GM12878 (cell line): Measurements from ENCODE around the gene FHOD3. TPM values are rescaled to one million over a fixed set of nuclear protein-coding genes. Genes with fewer than 3 reads are reported as not detected.

Experiments
- ATAC-seq: fragments of 200-7000 bp; cut with Tn5 transposase; 3 replicates; pipeline ENCODE4 v1.9.1; 2020; ENCODE audit warnings: mild to moderate bottlenecking, moderate library complexity
- BruUV-seq: library from RNA; stranded (reverse); fragments of 400-500 nt; replicated peaks from 2 replicates; lab custom pipeline; 2021; lab: Mats Ljungman, UMichigan
- CTCF ChIA-PET: fragments of 300-600 bp; sonication (Branson Sonifier 250); formaldehyde crosslinking; extraction: SDS; loops from one replicate; lab custom pipeline; 2021; ENCODE audit warnings: inconsistent platforms; lab: Yijun Ruan, JAX
- POLR2A ChIA-PET: fragments of 350-600 bp; formaldehyde crosslinking; extraction: SDS; loops from one replicate; lab custom pipeline; 2021; ENCODE audit warnings: inconsistent platforms; lab: Charles Lee
- RAD21 ChIA-PET: fragments of 300-600 bp; sonication (Branson Sonifier 250); formaldehyde crosslinking; loops from one replicate; lab custom pipeline; 2023; ENCODE audit warnings: antibody characterized with exemption; ENCODE audit not compliant: unreplicated experiment; lab: Charles Lee
- SMC1A ChIA-PET: fragments of 300-600 bp; sonication (Branson Sonifier 250); formaldehyde crosslinking; loops from one replicate; lab custom pipeline; 2023; ENCODE audit not compliant: unreplicated experiment, uncharacterized antibody; lab: Charles Lee
- DNase-seq: peaks from one replicate; pipeline ENCODE4 v3.0.0-alpha.2; 2011; ENCODE audit warnings: low read depth, low spot score
- FAIRE-seq: peaks from 3 replicates; lab custom pipeline; 2011; peaks lifted over from hg19 to GRCh38; lab: Jason Lieb, UNC
- H2AFZ ChIP-seq: 2 replicates; pipeline ENCODE4 v1.6.0; 2011; ENCODE audit warnings: low read depth, low read length, control low read depth; ENCODE audit not compliant: control insufficient read depth
- H3K27ac ChIP-seq: 2 replicates; pipeline ENCODE4 v1.5.1; 2011; ENCODE audit warnings: control low read depth; ENCODE audit not compliant: control insufficient read depth, insufficient read depth
- H3K27me3 ChIP-seq, 2 experiments: replicated peaks in 1 of 2; 2 replicates each; pipeline versions ENCODE4 v1.6.0 to v1.6.1; 2011; ENCODE audit warnings: low read length in 1 of 2; ENCODE audit not compliant: control insufficient read depth in 2 of 2, insufficient read depth in 2 of 2
- H3K36me3 ChIP-seq, 2 experiments: 2 replicates each; pipeline ENCODE4 v1.5.1; 2011; ENCODE audit warnings: low read length in 1 of 2; ENCODE audit not compliant: control insufficient read depth in 2 of 2, insufficient read depth in 2 of 2
- H3K4me1 ChIP-seq: 2 replicates; pipeline ENCODE4 v1.6.1; 2011; ENCODE audit warnings: mild to moderate bottlenecking, low read length, moderate library complexity, mixed read lengths; ENCODE audit not compliant: control insufficient read depth, insufficient read depth
- H3K4me2 ChIP-seq: 2 replicates; pipeline ENCODE4 v1.6.0; 2011; ENCODE audit warnings: control low read depth; ENCODE audit not compliant: control insufficient read depth, insufficient read depth
- H3K4me3 ChIP-seq: fragments of 200-600 bp; sonication (generic); 2 replicates; pipeline ENCODE4 v1.5.1; 2016
- H3K79me2 ChIP-seq: 2 replicates; pipeline ENCODE4 v1.6.0; 2011; ENCODE audit warnings: low read length; ENCODE audit not compliant: control insufficient read depth, insufficient read depth
- H3K9ac ChIP-seq: 2 replicates; pipeline ENCODE4 v1.8.0; 2011; ENCODE audit warnings: low read length, control low read depth, mixed read lengths; ENCODE audit not compliant: control insufficient read depth, insufficient read depth
- H3K9me3 ChIP-seq: replicated peaks from 3 replicates; pipeline ENCODE4 v1.5.1; 2011; ENCODE audit warnings: mild to moderate bottlenecking, low read length; ENCODE audit not compliant: control insufficient read depth, insufficient read depth
- H4K20me1 ChIP-seq: 2 replicates; pipeline ENCODE4 v1.6.0; 2011; ENCODE audit not compliant: control insufficient read depth, insufficient read depth
- BACH1 ChIP-seq: fragments of 450-650 bp; IDR thresholded peaks from 2 replicates; pipeline ENCODE4 v1.6.1; 2017; ENCODE audit warnings: mild to moderate bottlenecking, borderline replicate concordance
- EGR1 ChIP-seq, 2 experiments: IDR thresholded peaks; 1 replicate in 1 of 2; 2 replicates in 1 of 2; pipeline ENCODE4 v1.6.1; 2011 to 2012; ENCODE audit warnings: low read depth in 2 of 2, low read length in 2 of 2, borderline replicate concordance in 1 of 2, mild to moderate bottlenecking in 1 of 2, moderate library complexity in 1 of 2
- HDAC2 ChIP-seq: fragments of 200-600 bp; sonication (generic); IDR thresholded peaks from 2 replicates; pipeline ENCODE4 v1.6.1; 2017
- HDAC6 ChIP-seq: fragments of 200-600 bp; sonication (generic); IDR thresholded peaks from one replicate; pipeline ENCODE4 v1.8.0; 2017; ENCODE audit warnings: antibody characterized with exemption; ENCODE audit not compliant: unreplicated experiment
- JUND ChIP-seq: IDR thresholded peaks from 2 replicates; pipeline ENCODE4 v1.6.1; 2012; ENCODE audit warnings: low read depth, mild to moderate bottlenecking, low read length, improper control_type of control experiment, moderate library complexity
- MXI1 ChIP-seq: fragments of 150-350 bp; IDR thresholded peaks from 2 replicates; pipeline ENCODE4 v1.6.1; 2011; ENCODE audit warnings: low read depth, mild to moderate bottlenecking, inconsistent platforms, low read length, improper control_type of control experiment
- MYC ChIP-seq: IDR thresholded peaks from 2 replicates; pipeline ENCODE4 v1.6.1; 2011; ENCODE audit warnings: mild to moderate bottlenecking, low read length, moderate library complexity, inconsistent platforms; ENCODE audit not compliant: insufficient read depth, insufficient replicate concordance, insufficient read length, severe bottlenecking
- NBN ChIP-seq: fragments of 450-650 bp; IDR thresholded peaks from 2 replicates; pipeline ENCODE4 v1.6.1; 2016
- SIX5 ChIP-seq: IDR thresholded peaks from 2 replicates; pipeline ENCODE4 v1.6.1; 2011; ENCODE audit warnings: mild to moderate bottlenecking, low read depth, low read length, moderate library complexity; ENCODE audit not compliant: severe bottlenecking
- SMC3 ChIP-seq: IDR thresholded peaks from 2 replicates; pipeline ENCODE4 v1.6.1; 2011; ENCODE audit warnings: low read length, improper control_type of control experiment, borderline replicate concordance
- STAT1 ChIP-seq: fragments of 450-650 bp; conservative IDR thresholded peaks from 2 replicates; pipeline ENCODE4 v1.6.1; 2014; ENCODE audit warnings: antibody characterized with exemption, mild to moderate bottlenecking
- WRNIP1 ChIP-seq: IDR thresholded peaks from 2 replicates; pipeline ENCODE4 v1.6.1; 2011; ENCODE audit warnings: low read depth, low read length, improper control_type of control experiment, borderline replicate concordance
- WGBS: methylation state at CpG from one replicate; pipeline ENCODE4 v1.1.6; 2016; ENCODE audit warnings: low lambda C conversion rate; ENCODE audit not compliant: insufficient replicate concordance, insufficient coverage; ENCODE audit errors: missing lambda C conversion rate; 5-methylcytosine and 5-hydroxymethylcytosine counted together
- in situ Hi-C: fragments of 300-500 bp; cut with MboI; formaldehyde crosslinking; loops from 9 replicates; pipeline ENCODE4 v1.14.3; 2018; ENCODE audit warnings: mixed read lengths
- intact Hi-C: fragments of 100-400 bp; cut with micrococcal nuclease; formaldehyde crosslinking; loops from one replicate; pipeline ENCODE4 v1.14.2; 2022; ENCODE audit not compliant: unreplicated experiment
- polyA plus RNA-seq, 11 experiments: library from polyadenylated mRNA; depleted of rRNA in 4 of 11; unstranded in 6 of 11; stranded (reverse) in 5 of 11; fragments of >200 nt; fragmentation: Nextera tagmentation in 4 of 11; fragmentation: Illumina TruSeq in 1 of 11; extraction: Ambion mirVana in 4 of 11; extraction: Trizol in 1 of 11; gene quantifications; 1 replicate in 1 of 11; 2 replicates in 10 of 11; pipeline versions ENCODE4 v1.2.1 to v1.2.3, GENCODE V29; 2011 to 2016; ENCODE audit warnings: inconsistent platforms in 2 of 11, missing spikeins in 2 of 11, low read depth in 1 of 11
- total RNA-seq, 4 experiments: library from RNA; depleted of rRNA in 3 of 4; stranded (reverse); fragments of >200 nt in 3 of 4; fragmentation: Illumina TruSeq in 1 of 4; extraction: Trizol in 1 of 4; gene quantifications; 2 replicates each; pipeline versions ENCODE4 v1.2.1 to v1.2.3, GENCODE V29; 2013 to 2021
- TF ChIP-seq, protein P1 (sequence below): IDR thresholded peaks from 2 replicates; pipeline ENCODE4 v1.6.1; 2011; ENCODE audit warnings: borderline replicate concordance, low read depth, mild to moderate bottlenecking, moderate library complexity, mixed read lengths, low read length; ENCODE audit not compliant: insufficient read depth; ENCODE audit errors: extremely low read length
- TF ChIP-seq, protein P2 (sequence below): fragments of 450-650 bp; IDR thresholded peaks from 2 replicates; pipeline ENCODE4 v1.6.1; 2014; ENCODE audit warnings: mild to moderate bottlenecking

The FHOD3 gene
- total and polyA plus RNA-seq, 10 of the 15 experiments (the other 5 are each of a cell fraction or from before 2014, with no cell fraction given), result 0.77 to 26.7 (median 10.4) TPM

DNA sequence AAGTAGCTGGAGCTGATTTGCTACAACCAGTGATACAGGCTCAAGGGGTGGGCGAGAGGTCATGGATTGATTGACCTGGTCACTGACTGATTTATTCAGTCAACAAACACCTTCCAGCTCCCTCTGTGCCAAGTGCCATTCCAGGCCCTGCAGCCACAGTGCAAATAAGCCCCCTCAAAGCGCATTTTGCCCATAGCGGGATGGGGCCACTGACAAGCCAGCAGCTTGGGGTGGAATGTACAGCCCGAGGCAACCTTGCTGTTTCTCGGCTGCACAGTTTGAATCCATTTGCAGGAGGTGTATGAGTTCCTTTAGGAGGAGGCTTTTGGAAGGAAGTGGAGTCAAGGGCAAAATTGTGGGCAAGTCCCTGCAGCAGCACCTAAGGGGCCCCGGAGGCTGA, 296.1 kb downstream of the FHOD3 start:
- DNase-seq (no peak), ATAC-seq (no peak), FAIRE-seq (no peak)
- H3K9me3 ChIP-seq, result no peaks in the 10 kb centered on the region
- TF ChIP-seq MXI1 (no peak), HDAC6 (no peak), MYC (no peak), NBN (no peak), JUND (no peak), BACH1 (no peak), EGR1 (IDR thresholded peaks at IDR 0.05; ENCODE audit: borderline replicate concordance in 1 of 2, low read depth in 2 of 2, low read length in 2 of 2) (no peak), SIX5 (no peak), STAT1 (no peak), SMC3 (no peak), HDAC2 (no peak), WRNIP1 (no peak)
- TF ChIP-seq, protein P1, sequence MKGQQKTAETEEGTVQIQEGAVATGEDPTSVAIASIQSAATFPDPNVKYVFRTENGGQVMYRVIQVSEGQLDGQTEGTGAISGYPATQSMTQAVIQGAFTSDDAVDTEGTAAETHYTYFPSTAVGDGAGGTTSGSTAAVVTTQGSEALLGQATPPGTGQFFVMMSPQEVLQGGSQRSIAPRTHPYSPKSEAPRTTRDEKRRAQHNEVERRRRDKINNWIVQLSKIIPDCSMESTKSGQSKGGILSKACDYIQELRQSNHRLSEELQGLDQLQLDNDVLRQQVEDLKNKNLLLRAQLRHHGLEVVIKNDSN, result no peak
- TF ChIP-seq, protein P2, sequence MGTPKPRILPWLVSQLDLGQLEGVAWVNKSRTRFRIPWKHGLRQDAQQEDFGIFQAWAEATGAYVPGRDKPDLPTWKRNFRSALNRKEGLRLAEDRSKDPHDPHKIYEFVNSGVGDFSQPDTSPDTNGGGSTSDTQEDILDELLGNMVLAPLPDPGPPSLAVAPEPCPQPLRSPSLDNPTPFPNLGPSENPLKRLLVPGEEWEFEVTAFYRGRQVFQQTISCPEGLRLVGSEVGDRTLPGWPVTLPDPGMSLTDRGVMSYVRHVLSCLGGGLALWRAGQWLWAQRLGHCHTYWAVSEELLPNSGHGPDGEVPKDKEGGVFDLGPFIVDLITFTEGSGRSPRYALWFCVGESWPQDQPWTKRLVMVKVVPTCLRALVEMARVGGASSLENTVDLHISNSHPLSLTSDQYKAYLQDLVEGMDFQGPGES, result no peak
- no peaks in the 10 kb centered on the region for H3K36me3 ChIP-seq
- no peak overlapping the region for H3K4me2 ChIP-seq
- intact Hi-C loops (no loop called here), in situ Hi-C loops (no loop called here)
- ChIA-PET RAD21 (no interaction called here), CTCF (no interaction called here), SMC1A (interaction anchor here (1.1 kb wide), 1 partner anchor 17 kb away, joined by 3 read pairs; no protein-coding TSS in a partner anchor), POLR2A (interaction anchor here (0.7 kb wide), 1 partner anchor 15 kb away, joined by 3 read pairs; no protein-coding TSS in a partner anchor)
- no peak overlapping the region for H3K27ac ChIP-seq
- H2AFZ ChIP-seq, result no peak overlapping the region
- no peak overlapping the region for H3K9ac ChIP-seq
- H3K79me2 ChIP-seq, result no peaks in the 10 kb centered on the region
- BruUV-seq, result no TSS peak
- 61% methylated on average over 6 of the region's 6 CpGs for WGBS
- no peak overlapping the region for H3K4me3 ChIP-seq
- no peaks in the 10 kb centered on the region for H3K27me3 ChIP-seq
- no peaks in the 10 kb centered on the region for H4K20me1 ChIP-seq
- H3K4me1 ChIP-seq, result no peaks in the 10 kb centered on the region
